GM18526 (cell line): Measurements from ENCODE around the gene GIPR.

Experiments
- POLR2A ChIP-seq: IDR thresholded peaks from 3 replicates; pipeline ENCODE4 v1.6.1; 2011; ENCODE audit not compliant: insufficient read length; ENCODE audit errors: extremely low read depth

The GIPR gene

DNA sequence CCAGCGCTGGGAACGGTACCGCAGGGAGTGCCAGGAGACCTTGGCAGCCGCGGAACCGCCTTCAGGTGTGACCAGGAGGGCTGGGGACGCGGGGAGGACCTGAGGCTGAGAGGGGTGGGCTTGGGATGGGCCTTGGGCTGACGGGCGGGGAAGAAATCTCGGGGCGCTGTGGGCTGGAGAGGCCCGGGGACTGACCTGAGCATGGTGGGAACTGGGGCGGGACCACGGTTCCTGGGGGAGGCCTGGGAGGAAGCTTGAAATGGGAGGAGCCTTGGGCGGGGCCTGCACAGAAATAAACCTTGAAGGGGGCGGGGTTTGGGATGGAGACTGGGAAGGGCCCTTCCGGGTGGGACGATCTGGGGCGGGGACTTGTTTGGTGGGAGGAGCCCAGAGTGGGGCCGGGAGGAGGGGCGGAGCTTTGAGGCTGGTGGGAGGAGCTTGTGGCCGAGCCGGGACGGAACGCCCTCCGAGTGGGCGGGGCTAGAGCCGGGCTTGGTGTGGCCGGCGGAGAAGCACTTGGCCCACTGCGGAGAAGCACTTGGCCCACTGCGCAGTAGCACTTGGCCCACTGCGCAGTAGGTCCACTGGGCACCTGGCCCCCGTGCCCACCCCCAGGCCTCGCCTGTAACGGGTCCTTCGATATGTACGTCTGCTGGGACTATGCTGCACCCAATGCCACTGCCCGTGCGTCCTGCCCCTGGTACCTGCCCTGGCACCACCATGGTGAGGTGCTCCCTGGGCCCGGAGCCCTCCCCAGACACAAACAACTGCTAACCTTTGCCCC, 2.8 kb downstream of the GIPR start:
- TF ChIP-seq POLR2A = no peak

DNA sequence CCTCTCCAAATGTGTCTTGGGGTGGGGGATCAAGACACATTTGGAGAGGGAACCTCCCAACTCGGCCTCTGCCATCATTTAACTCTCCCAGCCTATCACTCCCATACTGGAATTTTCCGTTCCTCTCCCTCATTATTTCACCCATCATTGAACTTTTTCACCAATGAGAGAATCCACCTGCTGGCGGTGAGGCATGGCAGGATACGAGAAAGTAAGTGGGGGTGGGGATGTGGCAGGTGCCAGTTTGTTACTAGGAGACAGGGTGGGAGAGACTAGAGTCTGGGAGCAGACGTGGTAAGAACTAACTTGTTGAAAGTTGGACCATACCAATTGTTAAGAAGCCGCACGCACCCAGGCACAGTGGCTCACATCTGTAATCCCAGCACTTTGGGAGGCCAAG, 6.9 kb downstream of the GIPR start:
- no peak for TF ChIP-seq POLR2A

DNA sequence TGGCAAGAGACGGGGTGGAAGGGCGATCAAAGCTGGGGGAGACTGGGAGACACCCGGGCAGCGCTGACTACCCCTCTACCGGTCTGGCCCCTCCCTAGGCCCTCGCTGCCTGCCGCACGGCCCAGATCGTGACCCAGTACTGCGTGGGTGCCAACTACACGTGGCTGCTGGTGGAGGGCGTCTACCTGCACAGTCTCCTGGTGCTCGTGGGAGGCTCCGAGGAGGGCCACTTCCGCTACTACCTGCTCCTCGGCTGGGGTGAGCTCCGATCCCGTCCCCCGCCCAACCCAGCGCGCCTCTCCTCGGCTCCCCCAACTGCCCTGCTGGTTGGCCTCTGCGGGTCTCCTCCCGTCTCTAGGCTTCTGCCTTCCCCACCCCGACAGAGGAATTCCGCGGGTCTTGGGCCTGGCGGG, 8.8 kb downstream of the GIPR start:
- no peak for TF ChIP-seq POLR2A

DNA sequence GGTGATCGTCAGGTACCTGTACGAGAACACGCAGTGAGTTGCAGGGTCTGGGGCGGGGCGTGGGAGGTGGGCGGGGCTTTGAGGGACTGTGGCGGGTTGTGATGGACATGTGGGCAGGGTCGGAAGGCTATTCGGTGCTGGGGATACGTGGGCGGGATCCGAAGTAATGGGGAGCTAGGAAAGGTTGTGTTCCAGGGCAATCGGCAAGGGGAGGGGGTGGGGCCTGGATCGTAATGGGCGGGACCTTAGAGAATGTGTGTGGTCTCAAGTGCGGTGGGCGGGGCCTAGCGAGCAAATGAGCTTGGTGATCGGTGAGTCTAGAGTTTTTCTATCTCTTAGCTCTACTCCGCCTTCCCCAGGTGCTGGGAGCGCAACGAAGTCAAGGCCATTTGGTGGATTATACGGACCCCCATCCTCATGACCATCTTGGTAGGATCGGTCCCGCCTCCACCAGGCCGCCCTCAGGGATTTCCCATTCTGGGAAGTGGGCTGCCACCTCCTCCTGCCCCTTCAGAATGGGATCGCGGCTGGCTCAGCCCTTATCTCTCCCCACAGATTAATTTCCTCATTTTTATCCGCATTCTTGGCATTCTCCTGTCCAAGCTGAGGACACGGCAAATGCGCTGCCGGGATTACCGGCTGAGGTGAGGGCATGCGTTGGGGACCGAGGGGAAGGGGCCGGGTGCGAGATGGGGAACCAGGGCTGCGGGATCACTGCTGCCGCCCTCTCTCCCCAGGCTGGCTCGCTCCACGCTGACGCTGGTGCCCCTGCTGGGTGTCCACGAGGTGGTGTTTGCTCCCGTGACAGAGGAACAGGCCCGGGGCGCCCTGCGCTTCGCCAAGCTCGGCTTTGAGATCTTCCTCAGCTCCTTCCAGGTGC, 9.6 kb downstream of the GIPR start:
- TF ChIP-seq POLR2A = no peak

DNA sequence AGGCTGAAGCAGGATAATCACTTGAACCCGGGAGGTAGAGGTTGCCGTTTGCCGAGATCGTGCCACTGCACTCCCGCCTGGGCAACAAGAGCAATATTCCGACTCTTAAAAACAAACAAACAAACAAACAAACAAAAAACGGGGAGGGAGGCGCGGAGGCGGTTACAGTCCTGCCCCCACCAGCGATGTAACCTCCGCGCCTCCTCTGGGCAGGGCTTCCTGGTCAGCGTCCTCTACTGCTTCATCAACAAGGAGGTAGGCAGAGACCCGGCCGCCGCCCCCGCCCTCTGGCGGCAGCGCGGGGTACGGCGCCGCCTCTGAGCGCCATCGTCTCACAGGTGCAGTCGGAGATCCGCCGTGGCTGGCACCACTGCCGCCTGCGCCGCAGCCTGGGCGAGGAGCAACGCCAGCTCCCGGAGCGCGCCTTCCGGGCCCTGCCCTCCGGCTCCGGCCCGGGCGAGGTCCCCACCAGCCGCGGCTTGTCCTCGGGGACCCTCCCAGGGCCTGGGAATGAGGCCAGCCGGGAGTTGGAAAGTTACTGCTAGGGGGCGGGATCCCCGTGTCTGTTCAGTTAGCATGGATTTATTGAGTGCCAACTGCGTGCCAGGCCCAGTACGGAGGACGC, 13.5 kb downstream of the GIPR start:
- no peak for TF ChIP-seq POLR2A

DNA sequence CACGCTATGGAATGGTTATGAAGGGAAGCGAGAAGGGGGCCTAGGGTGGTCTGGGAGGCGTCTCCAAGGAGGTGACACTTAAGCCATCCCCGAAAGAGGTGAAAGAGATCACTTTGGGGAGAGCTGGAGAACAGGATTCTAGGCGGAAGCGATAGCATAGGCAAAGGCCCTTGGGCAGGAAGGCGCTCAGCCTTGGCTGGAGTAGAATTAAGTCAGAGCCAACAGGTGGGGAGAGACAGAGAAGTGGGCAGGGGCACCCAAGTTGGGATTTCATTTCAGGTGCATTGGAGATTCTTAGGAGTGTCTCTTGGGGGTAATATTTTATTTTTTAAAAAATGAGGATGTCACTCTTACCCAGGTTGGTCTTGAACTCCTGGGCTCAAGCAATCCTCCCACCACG, 14.1 kb downstream of the GIPR start:
- no peak for TF ChIP-seq POLR2A

DNA sequence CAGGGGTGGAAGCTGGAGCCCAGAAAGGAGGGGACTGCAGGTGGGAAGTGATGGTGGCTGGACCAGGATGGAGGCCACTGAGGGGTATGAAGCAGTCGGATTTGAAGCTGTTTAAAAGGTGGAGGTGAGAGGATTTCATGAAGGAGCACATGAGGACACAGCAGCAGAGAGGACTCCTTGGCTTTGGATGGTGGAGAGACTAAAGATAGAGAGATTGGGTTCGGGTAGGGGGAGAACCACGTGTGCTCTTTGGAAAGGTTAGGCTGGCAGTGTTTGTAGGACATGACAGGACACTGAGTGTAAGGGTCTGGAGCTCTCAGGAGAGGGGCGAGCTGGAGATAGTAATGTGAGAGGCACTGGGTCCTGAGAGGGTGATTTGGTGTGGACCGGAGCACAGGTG, 14.9 kb downstream of the GIPR start:
- no peak for TF ChIP-seq POLR2A

DNA sequence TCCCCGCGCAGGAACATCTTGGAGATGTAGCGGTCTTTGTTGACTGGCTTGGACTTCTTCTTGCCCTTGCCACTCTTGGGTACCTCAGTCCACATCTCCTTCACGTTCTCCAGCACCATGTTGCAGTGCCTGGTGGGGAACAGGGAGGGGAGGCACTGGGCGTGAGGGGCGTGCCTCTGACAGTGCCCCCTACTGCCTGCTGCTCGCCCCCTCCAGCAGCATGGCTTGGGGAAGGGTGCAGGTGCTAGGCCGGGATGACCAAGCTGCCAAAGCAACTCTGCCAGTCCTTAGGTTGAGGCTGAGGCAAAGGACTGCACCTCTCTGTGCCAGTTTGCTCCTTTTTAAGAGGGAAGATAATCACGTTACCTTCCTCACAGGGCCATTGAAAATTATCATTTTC, 19.6 kb downstream of the GIPR start:
- TF ChIP-seq POLR2A = no peak

DNA sequence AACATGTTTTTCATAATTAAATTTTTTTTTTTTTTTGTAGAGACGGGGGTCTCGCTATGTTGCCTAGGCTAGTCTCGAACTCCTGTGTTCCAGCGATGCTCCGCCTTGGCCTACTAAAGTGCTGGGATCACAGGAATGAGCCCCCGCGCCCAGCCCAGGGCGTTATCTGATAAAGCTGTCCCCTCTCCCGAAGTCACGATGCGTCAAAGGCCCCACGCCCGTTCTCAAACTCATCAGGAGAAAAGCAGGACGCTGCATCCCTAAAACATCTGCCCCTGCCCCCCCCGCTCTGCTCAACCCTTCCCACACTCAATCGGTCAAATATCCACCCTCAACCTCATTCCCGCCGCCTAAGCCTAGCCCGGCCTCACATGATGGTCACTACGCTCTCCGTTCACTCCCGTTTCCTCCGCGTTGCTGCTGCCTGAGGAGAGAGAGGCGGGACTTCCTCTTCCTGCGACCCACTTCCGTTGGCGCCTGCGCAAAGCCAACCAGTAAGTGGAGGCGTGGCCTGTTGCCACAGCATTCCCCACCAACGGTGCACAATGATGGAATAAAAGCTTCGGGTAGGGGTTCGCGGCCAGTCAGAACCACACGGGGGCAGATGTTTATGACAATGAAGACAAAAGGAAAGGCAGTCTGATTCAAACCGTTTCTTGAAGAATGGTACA, 23.6 kb downstream of the GIPR start, which contains the start of gene SNRPD2:
Gene SNRPD2, minus strand, starts transcription at position 438 of the 671 bp plus-strand sequence. Its CDS starts 65 bp downstream, at position 373.
- TF ChIP-seq POLR2A = peak; percentile 93

DNA sequence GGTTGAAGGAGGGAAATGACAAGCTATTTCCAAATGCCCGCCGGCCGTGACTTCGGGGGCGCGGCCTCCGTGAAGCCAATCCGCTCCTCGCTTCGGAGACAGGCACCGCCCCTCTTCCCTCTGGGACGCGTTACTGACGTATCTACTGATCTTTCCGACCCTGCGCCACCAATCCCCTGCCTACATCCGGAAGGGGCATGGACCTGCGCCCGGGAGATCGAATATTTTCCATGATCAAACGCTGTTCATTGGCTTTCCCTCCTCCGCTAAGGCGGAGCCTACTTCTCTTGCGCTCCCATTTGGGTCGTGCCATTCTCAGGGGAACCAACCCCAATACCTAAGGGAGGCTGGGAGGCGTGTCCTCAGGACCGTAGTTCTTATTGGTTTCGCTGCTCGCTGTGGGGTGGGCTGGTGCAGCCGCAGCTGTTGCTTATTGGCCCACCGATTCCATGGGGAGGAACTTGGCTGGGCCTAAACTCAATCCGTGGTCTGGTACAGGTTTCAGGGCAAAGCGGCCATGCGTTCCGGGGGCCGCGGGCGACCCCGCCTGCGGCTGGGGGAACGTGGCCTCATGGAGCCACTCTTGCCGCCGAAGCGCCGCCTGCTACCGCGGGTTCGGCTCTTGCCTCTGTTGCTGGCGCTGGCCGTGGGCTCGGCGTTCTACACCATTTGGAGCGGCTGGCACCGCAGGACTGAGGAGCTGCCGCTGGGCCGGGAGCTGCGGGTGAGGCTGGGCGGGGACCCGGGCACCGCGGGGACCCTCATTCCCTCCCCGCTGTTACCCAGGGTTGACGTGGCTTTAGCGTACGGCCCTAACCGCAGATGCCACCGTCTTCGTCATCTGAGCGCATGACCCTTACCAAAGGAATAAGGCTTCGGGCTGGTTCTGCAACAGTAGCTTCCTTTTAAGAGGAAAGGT, 24.4 kb downstream of the GIPR start, which contains the start of gene QPCTL:
Gene QPCTL, plus strand, starts transcription at position 480 of the 919 bp plus-strand sequence. Its CDS starts 38 bp downstream, at position 518.
- TF ChIP-seq POLR2A = peak; percentile 95

DNA sequence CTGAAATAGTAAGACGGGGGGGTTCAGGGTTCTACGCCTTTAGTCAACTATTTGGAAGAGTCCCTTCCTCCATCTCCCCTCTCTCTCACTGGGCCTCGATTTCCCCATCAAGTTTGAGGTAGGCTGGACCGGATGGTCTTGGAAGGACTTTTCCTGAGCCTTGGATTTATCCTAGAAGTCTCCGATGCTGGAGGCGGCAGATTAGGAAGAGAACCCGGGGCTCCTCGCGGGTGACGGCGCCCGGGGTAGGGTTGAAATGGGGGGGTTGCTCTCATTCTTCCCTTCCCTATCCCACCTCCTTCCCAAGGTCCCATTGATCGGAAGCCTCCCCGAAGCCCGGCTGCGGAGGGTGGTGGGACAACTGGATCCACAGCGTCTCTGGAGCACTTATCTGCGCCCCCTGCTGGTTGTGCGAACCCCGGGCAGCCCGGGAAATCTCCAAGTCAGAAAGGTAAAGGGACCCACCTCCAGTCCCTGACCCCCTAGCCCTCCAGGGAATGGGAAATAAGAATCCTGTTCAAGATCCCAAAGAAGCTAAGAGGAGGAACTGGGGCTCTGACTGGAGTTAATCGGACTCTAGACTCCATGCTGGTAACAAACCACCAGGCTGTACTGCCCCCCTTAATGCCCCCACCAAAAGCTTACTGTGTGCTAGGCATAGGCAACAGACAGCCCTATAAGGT, 25.2 kb downstream of the GIPR start:
- TF ChIP-seq POLR2A = no peak

DNA sequence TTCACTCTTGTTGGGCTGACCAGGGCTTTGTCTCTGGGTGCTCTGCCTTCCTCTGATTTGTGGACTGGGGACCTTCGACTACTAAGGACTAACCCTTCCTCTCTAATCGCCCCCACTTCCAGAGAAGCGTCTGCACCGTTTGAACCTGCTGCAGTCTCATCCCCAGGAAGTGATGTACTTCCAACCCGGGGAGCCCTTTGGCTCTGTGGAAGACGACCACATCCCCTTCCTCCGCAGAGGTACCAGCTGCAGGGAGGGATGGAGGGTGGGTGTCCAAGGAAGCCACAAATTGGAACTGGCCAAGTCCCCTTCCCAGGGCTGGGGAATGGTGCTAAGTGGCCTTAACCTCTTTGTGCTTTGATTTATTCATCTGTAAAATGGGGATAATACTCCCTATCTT, 33.7 kb downstream of the GIPR start:
- TF ChIP-seq POLR2A = no peak

DNA sequence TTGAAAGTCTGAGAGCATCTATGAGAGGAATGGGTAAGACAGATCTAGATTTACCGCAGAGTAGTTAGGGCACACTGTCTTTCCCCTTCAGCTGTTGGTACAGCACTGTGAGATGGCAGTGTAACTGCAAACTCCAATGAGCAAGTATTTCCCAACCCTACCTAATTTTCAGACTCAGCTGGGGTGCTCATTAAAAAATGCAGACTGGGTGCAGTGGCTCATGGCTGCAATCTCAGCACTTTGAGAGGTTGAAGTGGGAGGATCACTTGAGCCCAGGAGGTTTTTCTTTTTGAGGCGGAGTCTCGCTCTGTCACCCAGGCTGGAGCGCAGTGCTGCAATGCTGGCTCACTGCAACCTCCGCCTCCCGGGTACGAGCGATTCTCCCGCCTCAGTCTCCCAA, 37.1 kb downstream of the GIPR start:
- TF ChIP-seq POLR2A = no peak
